GM12892 (cell line): Measurements from ENCODE around the gene ZNRF1.

ENCODE experiments used
- POLR2A ChIP-seq: IDR thresholded peaks from 2 replicates; pipeline ENCODE4 v1.6.1; 2011; ENCODE audit warnings: low read depth, low read length, control low read depth
- TAF1 ChIP-seq: IDR thresholded peaks from 2 replicates; pipeline ENCODE4 v1.6.1; 2011; ENCODE audit warnings: low read depth, mild to moderate bottlenecking, control low read depth, low read length, borderline replicate concordance

GRCh38 chr16:75010427-75010826 lies 11.6 kb downstream of the ZNRF1 start:
- TF ChIP-seq POLR2A (no peak), TAF1 (no peak)
